NK-92 (cell line): ENCODE measurements around the gene CCDC185.

Experiments
- DNase-seq: peaks from one replicate; lab custom pipeline; 2025; ENCODE audit not compliant: unreplicated experiment; lab: John Stamatoyannopoulos, UW

CCDC185 gene

GRCh38 chr1:223429313-223429731 is 36.1 kb downstream of the CCDC185 start:
- no peak for DNase-seq

GRCh38 chr1:223429821-223430220 is 36.6 kb downstream of the CCDC185 start:
- no peak for DNase-seq

- DNase-seq, result no peak
These were observed 37.0 kb downstream of the CCDC185 start for GRCh38 chr1:223430236-223430635.

DNA sequence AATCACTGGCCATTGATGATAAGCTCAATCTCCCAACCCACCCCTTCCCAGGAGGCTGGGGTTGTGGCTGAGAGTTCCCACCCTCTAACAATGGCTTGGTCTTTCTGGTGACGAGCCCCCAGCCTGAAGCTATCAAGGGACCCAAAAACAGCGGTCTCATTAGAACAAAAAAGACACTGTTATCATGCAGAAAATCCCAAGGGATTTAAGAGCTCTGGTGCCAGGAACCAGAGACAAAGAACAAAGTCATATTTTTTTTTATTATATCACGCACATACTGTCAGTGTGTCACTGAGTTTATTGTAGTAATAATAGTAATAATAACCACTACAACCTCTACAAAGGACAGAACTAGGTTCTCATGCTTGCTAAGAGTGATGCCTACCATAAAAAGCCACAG is 43.9 kb downstream of the CCDC185 start:
- no peak for DNase-seq

DNA sequence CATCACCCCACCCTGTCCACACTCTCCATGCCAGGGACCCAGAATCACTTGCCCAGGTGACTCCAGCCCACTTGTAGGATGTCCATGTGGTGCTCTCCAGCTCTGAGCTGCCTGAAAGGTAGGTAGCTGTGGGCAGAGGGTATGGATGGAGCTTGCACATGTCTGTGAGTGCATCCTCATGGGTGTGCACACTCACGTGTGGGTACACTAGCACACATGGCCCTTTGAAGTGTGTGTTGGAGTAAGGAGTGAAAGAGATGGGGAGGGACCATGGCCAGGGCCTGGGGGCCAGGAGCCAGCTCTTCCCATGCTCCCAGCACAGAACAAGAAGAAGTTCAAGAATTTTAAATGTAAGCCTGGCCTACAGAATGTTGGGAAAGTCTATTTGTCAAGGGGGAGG is 50.2 kb downstream of the CCDC185 start:
- DNase-seq, result no peak

DNA sequence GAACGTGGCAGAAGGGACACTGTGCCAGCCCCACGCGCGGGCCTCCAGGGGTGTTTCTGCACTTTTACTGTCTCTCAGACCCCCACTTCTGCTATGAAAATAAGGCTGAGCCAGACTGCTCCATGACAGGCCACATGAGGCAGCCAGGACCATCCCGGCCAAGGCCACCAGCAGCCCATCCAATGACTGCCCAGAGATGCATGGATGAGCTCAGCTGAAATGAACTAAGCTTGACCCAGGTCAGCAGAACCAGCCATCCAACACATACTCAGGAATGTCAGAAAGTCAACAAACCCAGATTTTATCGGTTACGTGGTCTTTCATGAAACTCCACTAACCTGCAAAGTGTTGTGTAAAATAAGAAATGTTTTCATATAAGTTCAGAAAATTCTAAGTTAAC is 51.2 kb downstream of the CCDC185 start:
- DNase-seq, result no peak
